ENCODE results near the gene ZNF526. TPM values are rescaled to one million over a fixed set of nuclear protein-coding genes. Genes with fewer than 3 reads are reported as not detected.

Gene ZNF526
- total and polyA plus RNA-seq, 9 of the 15 experiments (the other 6 are each of a cell fraction or from before 2014, with no cell fraction given), result 1.3 to 17.9 (median 6.2) TPM

GRCh38 chr19:42268142-42268703, 48.1 kb downstream of the ZNF526 start (continued):
- TF ChIP-seq, protein P1, sequence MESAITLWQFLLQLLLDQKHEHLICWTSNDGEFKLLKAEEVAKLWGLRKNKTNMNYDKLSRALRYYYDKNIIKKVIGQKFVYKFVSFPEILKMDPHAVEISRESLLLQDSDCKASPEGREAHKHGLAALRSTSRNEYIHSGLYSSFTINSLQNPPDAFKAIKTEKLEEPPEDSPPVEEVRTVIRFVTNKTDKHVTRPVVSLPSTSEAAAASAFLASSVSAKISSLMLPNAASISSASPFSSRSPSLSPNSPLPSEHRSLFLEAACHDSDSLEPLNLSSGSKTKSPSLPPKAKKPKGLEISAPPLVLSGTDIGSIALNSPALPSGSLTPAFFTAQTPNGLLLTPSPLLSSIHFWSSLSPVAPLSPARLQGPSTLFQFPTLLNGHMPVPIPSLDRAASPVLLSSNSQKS (CRISPR knock-in tag; IDR thresholded peaks at IDR 0.05), result no peak
- TF ChIP-seq ARHGAP35 (IDR thresholded peaks at IDR 0.05; ENCODE audit: partially characterized antibody), result no peak
- no peak for TF ChIP-seq SMARCB1 (IDR thresholded peaks at IDR 0.05; ENCODE audit: insufficient read length, low read depth)
- TF ChIP-seq ZNF143 (CRISPR knock-in tag; IDR thresholded peaks at IDR 0.05), result no peak
- TF ChIP-seq ZNF584 (CRISPR knock-in tag; IDR thresholded peaks at IDR 0.05; ENCODE audit: low read depth), result peak; percentile 77; the same call in 1 of the 2 replicates
- TF ChIP-seq ZNF165 (CRISPR knock-in tag; IDR thresholded peaks at IDR 0.05; ENCODE audit: borderline replicate concordance), result no peak
- TF ChIP-seq MEF2D (tag; conservative IDR thresholded peaks at IDR 0.05; ENCODE audit: low read depth), result no peak
- TF ChIP-seq ZKSCAN1 (IDR thresholded peaks at IDR 0.05; ENCODE audit: low read depth, low read length), result peak; percentile 8; the same call in 1 of the 2 replicates
- TF ChIP-seq, protein P2, sequence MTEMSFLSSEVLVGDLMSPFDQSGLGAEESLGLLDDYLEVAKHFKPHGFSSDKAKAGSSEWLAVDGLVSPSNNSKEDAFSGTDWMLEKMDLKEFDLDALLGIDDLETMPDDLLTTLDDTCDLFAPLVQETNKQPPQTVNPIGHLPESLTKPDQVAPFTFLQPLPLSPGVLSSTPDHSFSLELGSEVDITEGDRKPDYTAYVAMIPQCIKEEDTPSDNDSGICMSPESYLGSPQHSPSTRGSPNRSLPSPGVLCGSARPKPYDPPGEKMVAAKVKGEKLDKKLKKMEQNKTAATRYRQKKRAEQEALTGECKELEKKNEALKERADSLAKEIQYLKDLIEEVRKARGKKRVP (CRISPR knock-in tag; IDR thresholded peaks at IDR 0.05), result no peak
- TF ChIP-seq, protein P3, sequence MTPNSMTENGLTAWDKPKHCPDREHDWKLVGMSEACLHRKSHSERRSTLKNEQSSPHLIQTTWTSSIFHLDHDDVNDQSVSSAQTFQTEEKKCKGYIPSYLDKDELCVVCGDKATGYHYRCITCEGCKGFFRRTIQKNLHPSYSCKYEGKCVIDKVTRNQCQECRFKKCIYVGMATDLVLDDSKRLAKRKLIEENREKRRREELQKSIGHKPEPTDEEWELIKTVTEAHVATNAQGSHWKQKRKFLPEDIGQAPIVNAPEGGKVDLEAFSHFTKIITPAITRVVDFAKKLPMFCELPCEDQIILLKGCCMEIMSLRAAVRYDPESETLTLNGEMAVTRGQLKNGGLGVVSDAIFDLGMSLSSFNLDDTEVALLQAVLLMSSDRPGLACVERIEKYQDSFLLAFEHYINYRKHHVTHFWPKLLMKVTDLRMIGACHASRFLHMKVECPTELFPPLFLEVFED (CRISPR knock-in tag; conservative IDR thresholded peaks at IDR 0.05), result peak; percentile 76; the same call in 1 of the 2 replicates
- no peak for TF ChIP-seq ZNF280A (IDR thresholded peaks at IDR 0.05; ENCODE audit: low read depth, partially characterized antibody)
- no peak for TF ChIP-seq CBX8 (IDR thresholded peaks at IDR 0.05; ENCODE audit: borderline replicate concordance, extremely low read depth, low read depth, low read length, poor library complexity, severe bottlenecking)
- no peak for TF ChIP-seq ESRRB (CRISPR knock-in tag; IDR thresholded peaks at IDR 0.05; ENCODE audit: borderline replicate concordance)
- TF ChIP-seq ATF1 (CRISPR knock-in tag; IDR thresholded peaks at IDR 0.05), result no peak
- no peak for TF ChIP-seq ATF1 (tag; IDR thresholded peaks at IDR 0.05)
- no peak for TF ChIP-seq YBX1 (IDR thresholded peaks at IDR 0.05)
- 0 out of 2 replicates have a peak, but pooled peaks have one; percentile 68 for TF ChIP-seq HMGXB4 (CRISPR knock-in tag; IDR thresholded peaks at IDR 0.05)
- TF ChIP-seq GABPB1 (CRISPR knock-in tag; IDR thresholded peaks at IDR 0.05), result no peak
- TF ChIP-seq, protein P4, sequence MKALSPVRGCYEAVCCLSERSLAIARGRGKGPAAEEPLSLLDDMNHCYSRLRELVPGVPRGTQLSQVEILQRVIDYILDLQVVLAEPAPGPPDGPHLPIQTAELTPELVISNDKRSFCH (CRISPR knock-in tag; IDR thresholded peaks at IDR 0.05), result no peak
- TF ChIP-seq, protein P4 (tag; IDR thresholded peaks at IDR 0.05), result no peak
- TF ChIP-seq MXI1 (IDR thresholded peaks at IDR 0.05; ENCODE audit: low read depth, low read length), result peak; percentile 65; the same call in 1 of the 2 replicates

All from K562 (cell line).